OCI-M1 (cell line): ENCODE results near the gene CRELD2.

ENCODE experiments used
- DNase-seq: peaks from one replicate; lab custom pipeline; 2025; lab: John Stamatoyannopoulos, UW

Gene CRELD2

GRCh38 chr22:49917974-49918910, at the start of gene CRELD2, which contains the start of gene ALG12:
Gene CRELD2, plus strand, starts transcription at chr22:49918634. Its CDS starts 136 bp downstream, at chr22:49918770.
Gene ALG12, minus strand, starts transcription at chr22:49918438. Its CDS starts 4,673 bp downstream, at chr22:49913765.
- peak; percentile 97 for DNase-seq

DNA sequence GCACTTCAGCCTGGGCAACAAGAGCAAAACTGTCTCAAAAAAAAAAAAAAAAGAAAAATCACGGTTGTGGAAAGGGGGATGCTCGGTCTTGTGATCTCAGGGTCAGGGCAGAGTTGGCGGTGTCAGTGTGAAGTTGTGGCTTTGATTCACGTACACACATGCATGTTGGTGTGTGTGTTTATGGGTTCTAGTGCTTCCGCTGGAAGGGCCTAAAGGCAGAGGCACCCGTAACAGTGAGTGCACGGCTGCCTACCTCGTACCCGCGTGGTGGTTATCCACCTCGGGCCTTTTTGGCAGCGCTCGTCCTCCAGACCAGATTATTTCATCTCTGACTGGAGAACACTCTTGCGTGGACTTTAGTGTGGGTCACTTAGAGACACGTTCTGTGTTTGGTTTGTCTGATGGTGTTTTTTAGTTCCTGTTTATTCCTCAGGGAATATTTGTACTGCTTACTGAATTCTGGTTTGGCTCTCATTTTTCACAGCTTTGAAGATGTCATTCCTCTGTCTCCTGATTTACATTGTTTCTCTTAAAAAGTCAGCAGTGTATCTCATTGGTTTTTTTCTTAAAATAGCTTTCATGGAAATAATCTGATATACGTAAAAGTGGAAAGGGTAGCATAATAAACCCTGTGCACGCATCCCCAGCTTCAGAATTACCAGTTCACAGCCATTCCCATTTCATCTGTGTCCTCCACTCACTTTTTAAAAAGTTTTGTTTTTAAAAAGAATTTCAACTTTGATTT, 49.2 kb upstream of the CRELD2 start:
- no peak for DNase-seq

- DNase-seq: peak; percentile 9
Observed at GRCh38 chr22:49869845-49870712, 48.4 kb upstream of the CRELD2 start.

- peak; percentile 18 for DNase-seq
Observed at GRCh38 chr22:49871482-49871881, 47.0 kb upstream of the CRELD2 start.

DNA sequence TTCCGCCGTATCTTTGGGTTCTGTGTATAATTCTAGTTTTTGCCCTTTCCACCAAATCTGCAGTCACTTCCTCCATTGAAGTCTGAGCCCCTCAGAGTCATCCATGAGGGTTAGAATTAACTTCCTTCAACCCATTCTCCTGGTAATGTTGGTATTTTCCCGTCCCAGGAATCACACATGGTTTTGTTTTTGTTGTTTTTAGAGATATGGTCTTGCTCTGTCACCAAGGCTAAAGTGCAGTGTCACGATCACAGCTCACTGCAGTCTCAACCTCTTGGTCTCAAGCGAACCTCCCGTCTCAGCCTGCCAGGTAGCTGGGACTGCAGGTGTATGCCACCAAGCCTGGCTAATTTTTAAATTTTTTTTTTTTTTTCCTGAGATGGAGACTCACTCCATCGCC, 46.1 kb upstream of the CRELD2 start:
- DNase-seq: no peak

- no peak for DNase-seq
Observed at GRCh38 chr22:49873228-49873940, 45.0 kb upstream of the CRELD2 start.

DNA sequence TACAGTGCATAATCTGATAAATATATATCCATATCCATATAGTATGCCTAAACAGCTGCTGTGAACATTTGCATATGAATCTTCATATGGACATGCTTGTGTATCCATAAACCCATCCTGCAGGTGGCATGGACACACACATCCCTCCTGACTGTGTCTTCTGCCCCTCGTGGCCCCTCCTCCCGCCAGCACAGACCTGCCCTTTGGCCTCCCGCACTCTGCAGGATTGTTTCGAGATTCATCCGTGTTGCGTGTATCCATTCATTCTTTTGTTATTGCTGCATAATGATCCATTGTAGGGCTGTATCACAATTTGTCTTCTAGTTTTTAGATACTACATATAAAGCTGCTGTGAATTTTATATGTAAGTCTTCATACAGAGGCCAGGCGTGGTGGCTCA, 40.8 kb upstream of the CRELD2 start:
- DNase-seq: no peak

GRCh38 chr22:49878206-49878605, 40.2 kb upstream of the CRELD2 start:
- no peak for DNase-seq

DNA sequence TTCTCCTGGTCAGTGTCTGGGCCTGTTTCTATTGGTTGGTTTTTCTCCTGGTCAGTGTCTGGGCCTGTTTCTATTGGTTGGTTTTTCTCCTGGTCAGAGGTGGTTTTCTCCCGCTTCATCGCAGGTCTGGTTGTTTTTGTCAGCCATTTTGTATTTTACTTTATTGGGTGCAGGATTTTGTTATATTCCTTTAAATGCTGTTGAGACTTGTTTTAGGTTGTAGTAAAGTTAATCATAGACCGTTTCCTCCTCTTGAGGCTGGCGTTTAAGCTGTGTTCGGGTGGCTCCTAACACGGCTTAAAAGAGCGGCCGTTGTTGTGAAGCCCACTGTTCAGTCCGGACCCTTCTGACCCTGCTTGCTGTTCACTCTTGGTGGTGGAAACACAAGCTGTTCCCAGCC, 38.6 kb upstream of the CRELD2 start:
- no peak for DNase-seq

- peak; percentile 63 for DNase-seq
Observed at GRCh38 chr22:49880281-49880680, 38.2 kb upstream of the CRELD2 start.

DNA sequence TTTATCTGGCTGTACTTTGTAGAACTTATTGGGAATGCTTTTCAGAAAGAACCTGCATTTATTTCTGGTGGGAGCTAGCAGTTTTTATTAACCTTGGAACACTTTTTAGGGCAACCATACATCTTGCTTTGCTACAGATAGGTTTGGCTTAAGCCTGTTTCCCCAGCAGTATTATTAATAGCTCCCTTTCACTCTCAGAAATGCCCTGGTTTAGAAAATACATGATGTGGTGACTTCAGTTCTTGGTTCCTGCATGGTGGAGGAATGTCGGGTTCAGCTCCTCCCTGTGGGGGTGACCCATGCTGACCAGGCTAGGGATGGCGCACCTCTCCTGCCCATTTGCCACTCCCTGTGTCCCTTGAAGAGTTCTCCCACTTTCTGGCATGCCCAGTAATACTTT, 36.6 kb upstream of the CRELD2 start:
- DNase-seq: no peak

DNA sequence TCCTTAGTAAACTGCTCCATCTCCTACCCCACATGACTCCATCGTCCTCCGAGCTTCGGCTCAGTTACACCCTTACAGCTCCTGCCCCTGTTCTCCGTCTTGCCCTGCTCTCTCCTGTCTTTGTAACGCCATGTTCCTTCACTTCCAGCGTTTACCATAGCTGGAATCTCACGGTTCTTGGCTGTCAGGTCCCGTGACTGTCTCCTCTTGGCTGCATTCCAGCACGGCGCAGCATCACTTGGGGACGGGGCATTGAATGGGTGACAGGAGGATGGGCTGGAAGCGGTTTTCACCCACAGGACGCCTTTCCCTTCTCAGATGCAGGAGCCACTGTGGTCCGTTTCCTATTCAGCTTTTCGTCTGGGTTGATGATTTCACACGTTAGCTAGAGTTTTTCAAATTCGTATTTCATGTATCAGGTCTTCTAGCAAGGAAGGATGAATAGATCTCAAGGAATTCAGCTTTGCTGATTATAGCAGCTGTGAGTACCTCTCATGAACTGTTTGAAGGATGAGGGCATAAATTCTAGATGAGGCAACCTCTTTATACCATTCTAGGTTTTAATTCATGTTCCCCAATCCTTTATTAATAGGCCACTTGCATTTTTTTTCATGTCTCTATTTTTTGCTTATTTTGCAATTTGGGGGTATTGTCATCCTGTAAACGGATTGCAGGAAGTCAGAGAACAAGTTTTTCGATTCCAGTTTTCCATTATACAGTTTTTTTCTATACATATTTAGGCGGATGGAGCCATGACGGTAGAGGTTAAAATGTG, 35.7 kb upstream of the CRELD2 start:
- no peak for DNase-seq

DNA sequence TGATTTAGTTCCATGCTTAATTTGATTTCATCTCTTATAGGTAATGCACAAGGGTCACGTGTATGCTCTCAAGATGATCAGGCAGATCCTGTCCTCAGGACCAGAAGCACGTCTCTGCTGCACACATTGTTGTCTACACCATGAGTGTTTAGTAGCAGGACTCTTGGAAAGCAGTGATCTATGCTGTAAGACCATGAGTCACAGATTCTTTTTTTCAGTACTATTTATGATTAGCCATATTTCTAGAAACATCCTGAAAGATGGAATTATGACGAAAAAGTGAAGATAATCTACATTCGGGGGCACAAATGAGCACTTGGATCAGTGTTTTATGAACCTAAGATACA, 35.2 kb upstream of the CRELD2 start:
- DNase-seq: no peak

DNA sequence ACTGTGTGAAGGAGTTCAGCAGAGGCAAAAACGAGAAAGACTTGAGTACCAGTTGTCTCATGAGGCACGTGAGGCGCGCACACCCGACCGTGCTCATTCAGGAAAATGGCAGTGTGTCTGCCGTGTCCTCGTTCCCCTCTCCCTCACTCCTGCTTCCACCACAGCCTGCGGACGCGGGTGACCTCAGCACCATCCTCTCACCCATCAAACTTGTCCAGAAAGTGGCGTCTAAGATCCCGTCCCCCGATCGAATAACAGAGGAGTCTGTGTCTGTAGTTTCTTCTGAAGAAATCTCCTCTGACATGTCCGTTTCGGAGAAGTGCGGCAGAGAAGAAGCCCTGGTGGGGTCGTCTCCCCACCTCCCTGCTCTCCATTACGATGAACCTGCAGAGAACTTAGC, 34.4 kb upstream of the CRELD2 start:
- DNase-seq: no peak

DNA sequence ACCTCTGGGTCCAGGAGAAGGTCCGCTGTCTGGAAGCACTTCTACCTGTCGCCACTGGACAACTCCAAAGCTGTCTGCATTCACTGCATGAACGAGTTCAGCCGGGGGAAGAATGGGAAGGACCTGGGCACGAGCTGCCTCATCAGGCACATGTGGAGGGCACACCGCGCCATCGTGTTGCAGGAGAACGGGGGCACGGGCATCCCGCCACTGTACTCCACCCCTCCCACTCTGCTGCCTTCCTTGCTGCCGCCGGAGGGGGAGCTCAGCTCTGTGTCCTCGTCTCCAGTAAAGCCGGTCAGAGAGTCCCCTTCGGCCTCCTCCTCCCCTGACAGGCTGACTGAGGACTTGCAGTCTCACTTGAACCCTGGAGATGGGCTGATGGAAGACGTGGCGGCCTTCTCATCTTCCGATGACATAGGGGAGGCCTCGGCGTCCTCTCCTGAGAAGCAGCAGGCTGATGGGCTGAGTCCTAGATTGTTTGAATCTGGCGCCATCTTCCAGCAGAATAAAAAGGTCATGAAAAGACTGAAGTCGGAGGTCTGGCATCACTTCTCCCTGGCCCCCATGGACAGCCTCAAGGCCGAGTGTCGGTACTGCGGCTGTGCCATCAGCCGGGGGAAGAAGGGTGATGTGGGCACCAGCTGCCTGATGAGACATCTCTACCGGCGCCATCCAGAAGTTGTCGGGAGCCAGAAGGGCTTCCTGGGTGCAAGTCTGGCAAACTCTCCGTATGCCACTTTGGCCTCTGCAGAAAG, 33.8 kb upstream of the CRELD2 start:
- DNase-seq: no peak

DNA sequence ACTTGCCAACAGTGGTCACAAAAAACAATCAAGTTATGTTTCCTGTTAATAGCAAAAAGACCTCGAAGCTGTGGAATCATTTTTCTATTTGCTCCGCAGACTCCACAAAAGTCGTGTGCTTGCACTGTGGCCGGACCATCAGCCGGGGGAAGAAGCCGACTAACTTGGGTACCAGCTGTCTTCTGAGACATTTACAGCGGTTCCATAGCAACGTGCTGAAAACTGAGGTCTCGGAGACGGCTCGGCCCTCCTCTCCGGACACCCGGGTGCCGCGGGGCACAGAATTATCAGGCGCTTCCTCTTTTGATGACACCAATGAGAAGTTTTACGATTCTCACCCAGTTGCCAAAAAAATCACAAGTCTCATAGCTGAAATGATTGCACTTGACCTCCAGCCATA, 33.2 kb upstream of the CRELD2 start:
- DNase-seq: no peak

GRCh38 chr22:49885881-49886280, 32.6 kb upstream of the CRELD2 start:
- no peak for DNase-seq

- no peak for DNase-seq
Observed at GRCh38 chr22:49886346-49887063, 31.9 kb upstream of the CRELD2 start.

GRCh38 chr22:49887064-49887451, 31.4 kb upstream of the CRELD2 start:
- no peak for DNase-seq
